ENCODE measurements around the gene EVA1B. TPM values are rescaled to one million over a fixed set of nuclear protein-coding genes. Genes with fewer than 3 reads are reported as not detected.
A peak's percentile ranks its signal among the peaks of the same experiment; 100 is the strongest.

EVA1B gene
- total RNA-seq, 1 donor from 2014 or later, result 88.4 TPM

GRCh38 chr1:36351227-36351977 lies 28.0 kb upstream of the EVA1B start:
- Mint-ChIP-seq H3K9me3 (ENCODE audit: low read depth) (no peaks in the 10 kb centered on the region), H3K36me3 (ENCODE audit: low read depth) (peaks cover 27% of the 10 kb centered on the region), H3K27ac (ENCODE audit: unreplicated experiment) (peak overlapping the region; percentile 100), H3K4me3 (ENCODE audit: unreplicated experiment) (peak overlapping the region; percentile 60), H3K4me1 (ENCODE audit: low read depth) (peaks cover 54% of the 10 kb centered on the region), H3K27me3 (ENCODE audit: low read depth) (no peaks in the 10 kb centered on the region)
- peak; percentile 68 for TF ChIP-seq CTCF (IDR thresholded peaks at IDR 0.05)
- no peak for DNase-seq (ENCODE audit: low spot score)

GRCh38 chr1:36350659-36351226 lies 27.3 kb upstream of the EVA1B start:
- Mint-ChIP-seq H3K4me1 (ENCODE audit: low read depth) (peaks cover 54% of the 10 kb centered on the region), H3K36me3 (ENCODE audit: low read depth) (peaks cover 27% of the 10 kb centered on the region), H3K4me3 (ENCODE audit: unreplicated experiment) (peak overlapping the region; percentile 60), H3K27me3 (ENCODE audit: low read depth) (no peaks in the 10 kb centered on the region), H3K27ac (ENCODE audit: unreplicated experiment) (peak overlapping the region; percentile 100), H3K9me3 (ENCODE audit: low read depth) (no peaks in the 10 kb centered on the region)
- no peak for TF ChIP-seq CTCF (IDR thresholded peaks at IDR 0.05)
- DNase-seq (ENCODE audit: low spot score), result no peak

- no peak for DNase-seq (ENCODE audit: low spot score)
- Mint-ChIP-seq H3K36me3 (ENCODE audit: low read depth) (peaks cover 27% of the 10 kb centered on the region), H3K27me3 (ENCODE audit: low read depth) (no peaks in the 10 kb centered on the region), H3K27ac (ENCODE audit: unreplicated experiment) (peak overlapping the region; percentile 100), H3K9me3 (ENCODE audit: low read depth) (no peaks in the 10 kb centered on the region), H3K4me3 (ENCODE audit: unreplicated experiment) (no peak overlapping the region), H3K4me1 (ENCODE audit: low read depth) (peaks cover 54% of the 10 kb centered on the region)
- no peak for TF ChIP-seq CTCF (IDR thresholded peaks at IDR 0.05)
These were observed 26.4 kb upstream of the EVA1B start for GRCh38 chr1:36349839-36350238.

DNA sequence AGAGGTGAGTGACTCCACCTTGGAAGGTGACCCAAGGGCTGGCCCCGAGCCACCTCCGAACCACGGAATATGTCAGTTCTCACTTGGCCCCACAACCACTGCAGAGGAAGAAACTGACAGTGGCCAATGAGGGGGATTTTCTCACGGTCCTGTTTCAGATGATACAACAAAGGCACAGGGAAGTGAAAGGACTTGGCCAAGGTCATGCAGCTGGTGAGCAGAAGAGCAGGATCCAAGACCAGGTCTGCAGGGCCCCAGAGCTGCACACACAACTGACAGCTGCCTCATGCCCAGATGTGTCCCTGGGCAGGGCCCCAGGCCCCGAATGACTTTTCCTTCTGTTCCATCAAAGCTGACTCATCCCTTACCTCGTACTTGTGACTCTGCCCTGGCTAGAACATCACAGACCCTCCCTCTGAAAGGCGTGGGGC lies 25.8 kb upstream of the EVA1B start:
- Mint-ChIP-seq H3K4me1 (ENCODE audit: low read depth) (peaks cover 56% of the 10 kb centered on the region), H3K9me3 (ENCODE audit: low read depth) (no peaks in the 10 kb centered on the region), H3K4me3 (ENCODE audit: unreplicated experiment) (no peak overlapping the region), H3K36me3 (ENCODE audit: low read depth) (peaks cover 28% of the 10 kb centered on the region), H3K27ac (ENCODE audit: unreplicated experiment) (peak overlapping the region; percentile 100), H3K27me3 (ENCODE audit: low read depth) (no peaks in the 10 kb centered on the region)
- no peak for DNase-seq (ENCODE audit: low spot score)
- TF ChIP-seq CTCF (IDR thresholded peaks at IDR 0.05), result no peak

DNA sequence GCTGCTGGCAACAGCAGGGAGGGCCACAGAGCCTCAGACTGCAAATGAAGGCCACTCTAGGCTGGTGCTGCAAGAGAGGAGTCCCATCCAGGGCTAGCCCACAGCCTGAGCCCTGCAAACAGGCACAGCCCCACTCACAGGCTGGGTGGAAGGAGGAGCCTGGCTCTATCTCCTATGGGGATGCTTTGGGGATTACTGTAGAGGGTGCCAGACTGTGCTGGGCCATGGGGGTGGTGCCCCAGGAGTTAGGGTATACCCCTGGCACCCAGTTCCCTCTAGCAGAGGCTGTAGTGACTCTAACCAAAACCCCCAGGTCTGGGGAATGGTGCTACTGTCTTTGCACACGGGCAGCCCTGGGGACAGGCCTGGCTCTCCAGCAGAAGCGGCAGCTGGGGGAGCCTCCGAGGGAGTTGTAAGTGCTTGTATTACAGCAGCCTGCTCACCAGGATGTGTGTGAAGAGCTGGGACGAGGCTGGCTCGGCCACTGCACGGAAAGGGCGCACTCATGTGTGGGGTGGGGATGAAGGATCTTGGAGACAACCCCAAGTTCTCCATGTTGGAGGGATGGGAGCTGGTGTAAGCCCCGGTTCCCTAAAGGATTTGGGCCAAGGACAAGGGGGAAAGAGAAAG lies 23.4 kb upstream of the EVA1B start:
- Mint-ChIP-seq H3K27me3 (ENCODE audit: low read depth) (no peaks in the 10 kb centered on the region), H3K36me3 (ENCODE audit: low read depth) (peaks cover 24% of the 10 kb centered on the region), H3K4me1 (ENCODE audit: low read depth) (peaks cover 44% of the 10 kb centered on the region), H3K4me3 (ENCODE audit: unreplicated experiment) (no peak overlapping the region), H3K9me3 (ENCODE audit: low read depth) (no peaks in the 10 kb centered on the region), H3K27ac (ENCODE audit: unreplicated experiment) (no peak overlapping the region)
- DNase-seq (ENCODE audit: low spot score), result no peak
- TF ChIP-seq CTCF (IDR thresholded peaks at IDR 0.05), result no peak
